HCT116 (cell line): ENCODE results near the gene ARVCF.

Experiments used
- ATF3 ChIP-seq: IDR thresholded peaks from 2 replicates; pipeline ENCODE4 v1.6.1; 2012
- CEBPB ChIP-seq: IDR thresholded peaks from 2 replicates; pipeline ENCODE4 v1.6.1; 2012; ENCODE audit warnings: low read depth
- CTCF ChIP-seq, 3 experiments: fragments of 200-600 bp in 1 of 3; sonication (generic) in 1 of 3; IDR thresholded peaks in 2 of 3; conservative IDR thresholded peaks in 1 of 3; 2 replicates each; pipeline ENCODE4 v1.5.1; 2012 to 2017; ENCODE audit warnings: low read depth in 2 of 3, low read length in 2 of 3, antibody characterized with exemption in 1 of 3, borderline replicate concordance in 1 of 3, control low read depth in 1 of 3, mild to moderate bottlenecking in 1 of 3, mixed read lengths in 1 of 3, mixed run types in 1 of 3, moderate library complexity in 1 of 3; ENCODE audit not compliant: insufficient read depth in 1 of 3
- EZH2 ChIP-seq: fragments of 200-600 bp; sonication (generic); IDR thresholded peaks from 2 replicates; pipeline ENCODE4 v1.6.1; 2017; ENCODE audit warnings: antibody characterized with exemption, mixed run types
- EZH2phosphoT487 ChIP-seq: fragments of 200-600 bp; IDR thresholded peaks from 2 replicates; pipeline ENCODE4 v1.6.1; 2018; ENCODE audit warnings: antibody characterized with exemption, borderline replicate concordance
- JUND ChIP-seq: IDR thresholded peaks from 2 replicates; pipeline ENCODE4 v1.6.1; 2012
- MAX ChIP-seq: IDR thresholded peaks from 2 replicates; pipeline ENCODE4 v1.6.1; 2012
- POLR2A ChIP-seq: IDR thresholded peaks from 2 replicates; pipeline ENCODE4 v1.7.0; 2011; ENCODE audit warnings: borderline replicate concordance; ENCODE audit not compliant: insufficient read depth, insufficient read length; ENCODE audit errors: extremely low read depth
- POLR2AphosphoS5 ChIP-seq: IDR thresholded peaks from 2 replicates; pipeline ENCODE4 v1.6.1; 2011; ENCODE audit warnings: mild to moderate bottlenecking, low read depth, low read length, moderate library complexity
- REST ChIP-seq: IDR thresholded peaks from 2 replicates; pipeline ENCODE4 v1.6.1; 2012; ENCODE audit warnings: low read depth
- SP1 ChIP-seq: IDR thresholded peaks from 2 replicates; pipeline ENCODE4 v1.6.1; 2012; ENCODE audit warnings: low read depth
- YY1 ChIP-seq: IDR thresholded peaks from 2 replicates; pipeline ENCODE4 v1.6.1; 2011; ENCODE audit warnings: low read length, low read depth, moderate library complexity, mild to moderate bottlenecking; ENCODE audit not compliant: insufficient replicate concordance; ENCODE audit errors: extremely low read depth
- ZBTB33 ChIP-seq: IDR thresholded peaks from 2 replicates; pipeline ENCODE4 v1.6.1; 2011; ENCODE audit warnings: mild to moderate bottlenecking, low read length, moderate library complexity; ENCODE audit not compliant: insufficient replicate concordance; ENCODE audit errors: extremely low read depth

GRCh38 chr22:19921544-19922081 is 95.0 kb downstream of the ARVCF start:
- no peak for TF ChIP-seq REST
- no peak for TF ChIP-seq CTCF (IDR thresholded peaks at IDR 0.05 in 2 of 3, conservative IDR thresholded peaks at IDR 0.05 in 1 of 3; ENCODE audit: borderline replicate concordance in 1 of 3, insufficient read depth in 1 of 3, low read depth in 2 of 3, low read length in 2 of 3)
- no peak for TF ChIP-seq EZH2
- TF ChIP-seq CEBPB = no peak
- no peak for TF ChIP-seq POLR2AphosphoS5
- TF ChIP-seq POLR2A = no peak
- TF ChIP-seq MAX = no peak
- TF ChIP-seq SP1 = no peak
- no peak for TF ChIP-seq JUND
- TF ChIP-seq EZH2phosphoT487 = no peak
- TF ChIP-seq ZBTB33 = no peak
- TF ChIP-seq ATF3 = no peak
- TF ChIP-seq YY1 = no peak
